Transverse colon (tissue), 4 donors: ENCODE results near the gene ZNF345. TPM values are rescaled to one million over a fixed set of nuclear protein-coding genes. Genes with fewer than 3 reads are reported as not detected.

ENCODE experiments used
- DNase-seq: peaks from one replicate; pipeline ENCODE4 v3.0.0-alpha.2; 2019
- H3K27ac ChIP-seq, 4 donors: fragments of 200-600 bp; sonication (generic); 2 replicates each; pipeline ENCODE4 v1.5.1; 2016 to 2018; ENCODE audit warnings: inconsistent platforms in 4 of 4
- H3K27me3 ChIP-seq: fragments of 200-600 bp; sonication (generic); 2 replicates; pipeline ENCODE4 v1.5.1; 2017; ENCODE audit warnings: inconsistent platforms
- H3K36me3 ChIP-seq, 4 donors: fragments of 200-600 bp; sonication (generic); 2 replicates each; pipeline ENCODE4 v1.5.1; 2017 to 2019; ENCODE audit warnings: inconsistent platforms in 4 of 4
- H3K4me1 ChIP-seq, 4 donors: fragments of 200-600 bp; sonication (generic); 2 replicates each; pipeline ENCODE4 v1.5.1; 2017 to 2020; ENCODE audit warnings: inconsistent platforms in 4 of 4
- H3K4me3 ChIP-seq, 4 donors: fragments of 200-600 bp; sonication (generic); 1 replicate in 1 of 4; 2 replicates in 3 of 4; pipeline versions ENCODE4 v1.5.1 to v1.6.1; 2017 to 2019; ENCODE audit warnings: inconsistent platforms in 4 of 4
- H3K9me3 ChIP-seq, 2 donors: fragments of 200-600 bp; sonication (generic); 2 replicates each; pipeline ENCODE4 v1.5.1; 2017 to 2019; ENCODE audit warnings: inconsistent platforms in 2 of 2
- EP300 ChIP-seq: sonication (generic); formaldehyde crosslinking; IDR thresholded peaks from one replicate; pipeline ENCODE4 v1.6.1; 2017; ENCODE audit warnings: antibody characterized with exemption, low read depth
- POLR2A ChIP-seq: fragments of 450-650 bp; IDR thresholded peaks from one replicate; pipeline ENCODE4 v1.6.1; 2016; ENCODE audit warnings: antibody characterized with exemption, mild to moderate bottlenecking, moderate library complexity
- POLR2AphosphoS5 ChIP-seq, 3 donors: sonication (generic); formaldehyde crosslinking; IDR thresholded peaks; one replicate each; pipeline ENCODE4 v1.6.1; 2016; ENCODE audit warnings: antibody characterized with exemption in 3 of 3
- WGBS, 2 donors: methylation state at CpG; one replicate each; pipeline ENCODE4 v1.1.5; 2018; ENCODE audit warnings: low coverage in 1 of 2; 5-methylcytosine and 5-hydroxymethylcytosine counted together
- in situ Hi-C, 4 donors: fragments of 200-750 bp; cut with MboI; loops; one replicate each; pipeline versions ENCODE4 v1.15.0 to v1.15.1; 2017; ENCODE audit warnings: low sequenced_read_pairs in 3 of 4, low pct_ligation_motif_present in 1 of 4, low pct_unique_long_range_greater_than_20kb in 1 of 4
- intact Hi-C: fragments of 100-400 bp; cut with DNase I; formaldehyde crosslinking; loops from one replicate; pipeline ENCODE4 v1.15.1; 2023; ENCODE audit warnings: low total_unique reads
- total RNA-seq, 4 donors: library from RNA; depleted of rRNA; stranded (reverse); fragments of >200 nt; gene quantifications; one replicate each; pipeline ENCODE4 v1.1.0, GENCODE V29; 2016
- TF ChIP-seq, protein P1 (sequence below), 5 experiments: fragments of 200-600 bp in 3 of 5; fragments of 450-650 bp in 2 of 5; sonication (generic) in 3 of 5; IDR thresholded peaks; 1 replicate in 2 of 5; 2 replicates in 3 of 5; pipeline ENCODE4 v1.5.1; 2016 to 2017; ENCODE audit warnings: antibody characterized with exemption in 5 of 5, inconsistent platforms in 3 of 5, mild to moderate bottlenecking in 2 of 5, moderate library complexity in 1 of 5

Gene ZNF345
- total RNA-seq, 4 donors from 2014 or later, result 3.4 to 5.9 (median 4.7) TPM

DNA sequence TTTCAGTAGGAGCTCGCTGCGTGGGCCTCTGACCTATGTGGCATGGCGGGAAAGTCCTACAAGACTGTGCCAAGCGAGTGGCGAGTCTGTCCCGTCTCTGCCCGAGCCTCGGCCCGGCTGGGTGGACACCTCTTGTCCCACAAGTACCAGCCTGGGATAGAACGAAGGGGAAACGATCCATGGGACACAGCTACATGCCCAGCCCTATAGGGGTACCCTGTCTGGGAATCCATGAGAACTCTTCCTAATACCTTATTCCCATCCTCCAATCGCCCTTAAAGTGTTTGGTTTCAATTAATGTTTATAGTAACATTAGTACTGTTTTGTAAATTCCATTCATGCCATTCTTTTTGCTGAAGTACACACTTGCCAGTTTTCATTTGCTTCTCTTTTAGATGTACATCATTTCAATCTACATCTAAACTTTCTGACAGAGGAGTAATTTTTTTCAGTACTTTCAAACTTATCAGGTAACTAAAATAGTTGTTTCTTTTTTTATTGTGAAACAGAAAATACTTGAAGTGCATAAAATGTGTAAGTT lies 11.8 kb upstream of the ZNF345 start:
- intact Hi-C loops, result no loop called here
- peaks cover 0 to 17% (median 3%) of the 10 kb centered on the region in 4 donors for H3K36me3 ChIP-seq
- H3K4me3 ChIP-seq, result peak overlapping the region; percentile 9 to 84 (median 70)
- no peaks in the 10 kb centered on the region for H3K27me3 ChIP-seq
- no peak for DNase-seq
- peaks cover 23 to 29% of the 10 kb centered on the region in 2 donors for H3K9me3 ChIP-seq
- peaks cover 0 to 9% (median 9%) of the 10 kb centered on the region in 4 donors for H3K4me1 ChIP-seq
- peak overlapping the region; percentile 89 to 92 (median 90) for H3K27ac ChIP-seq
- 34% methylated on average over 12 of the region's 12 CpGs; no CpG with 5 or more reads in 1 of the 2 donors for WGBS, 2 donors
- in situ Hi-C loops, result no loop called here
- TF ChIP-seq EP300 (no peak), POLR2A (no peak)
- TF ChIP-seq, protein P1, sequence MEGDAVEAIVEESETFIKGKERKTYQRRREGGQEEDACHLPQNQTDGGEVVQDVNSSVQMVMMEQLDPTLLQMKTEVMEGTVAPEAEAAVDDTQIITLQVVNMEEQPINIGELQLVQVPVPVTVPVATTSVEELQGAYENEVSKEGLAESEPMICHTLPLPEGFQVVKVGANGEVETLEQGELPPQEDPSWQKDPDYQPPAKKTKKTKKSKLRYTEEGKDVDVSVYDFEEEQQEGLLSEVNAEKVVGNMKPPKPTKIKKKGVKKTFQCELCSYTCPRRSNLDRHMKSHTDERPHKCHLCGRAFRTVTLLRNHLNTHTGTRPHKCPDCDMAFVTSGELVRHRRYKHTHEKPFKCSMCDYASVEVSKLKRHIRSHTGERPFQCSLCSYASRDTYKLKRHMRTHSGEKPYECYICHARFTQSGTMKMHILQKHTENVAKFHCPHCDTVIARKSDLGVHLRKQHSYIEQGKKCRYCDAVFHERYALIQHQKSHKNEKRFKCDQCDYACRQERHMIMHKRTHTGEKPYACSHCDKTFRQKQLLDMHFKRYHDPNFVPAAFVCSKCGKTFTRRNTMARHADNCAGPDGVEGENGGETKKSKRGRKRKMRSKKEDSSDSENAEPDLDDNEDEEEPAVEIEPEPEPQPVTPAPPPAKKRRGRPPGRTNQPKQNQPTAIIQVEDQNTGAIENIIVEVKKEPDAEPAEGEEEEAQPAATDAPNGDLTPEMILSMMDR (IDR thresholded peaks at IDR 0.05), result no peak

- peaks cover 0 to 8% (median 3%) of the 10 kb centered on the region in 4 donors for H3K36me3 ChIP-seq
- no peak overlapping the region for H3K4me3 ChIP-seq
- TF ChIP-seq POLR2AphosphoS5 (IDR thresholded peaks at IDR 0.05) (no peak), POLR2A (no peak), EP300 (no peak)
- TF ChIP-seq, protein P1 (IDR thresholded peaks at IDR 0.05), result no peak
- H3K27me3 ChIP-seq, result no peaks in the 10 kb centered on the region
- in situ Hi-C loops (no loop called here), intact Hi-C loops (no loop called here)
- no peak for DNase-seq
- peaks cover 3 to 17% (median 10%) of the 10 kb centered on the region in 4 donors for H3K4me1 ChIP-seq
- no peaks in the 10 kb centered on the region for H3K9me3 ChIP-seq
- 80 to 94% methylated on average over 1 of the region's 1 CpG for WGBS, 2 donors
- H3K27ac ChIP-seq, result no peak overlapping the region
Measured at GRCh38 chr19:36847968-36848367, 2.7 kb upstream of the ZNF345 start.

DNA sequence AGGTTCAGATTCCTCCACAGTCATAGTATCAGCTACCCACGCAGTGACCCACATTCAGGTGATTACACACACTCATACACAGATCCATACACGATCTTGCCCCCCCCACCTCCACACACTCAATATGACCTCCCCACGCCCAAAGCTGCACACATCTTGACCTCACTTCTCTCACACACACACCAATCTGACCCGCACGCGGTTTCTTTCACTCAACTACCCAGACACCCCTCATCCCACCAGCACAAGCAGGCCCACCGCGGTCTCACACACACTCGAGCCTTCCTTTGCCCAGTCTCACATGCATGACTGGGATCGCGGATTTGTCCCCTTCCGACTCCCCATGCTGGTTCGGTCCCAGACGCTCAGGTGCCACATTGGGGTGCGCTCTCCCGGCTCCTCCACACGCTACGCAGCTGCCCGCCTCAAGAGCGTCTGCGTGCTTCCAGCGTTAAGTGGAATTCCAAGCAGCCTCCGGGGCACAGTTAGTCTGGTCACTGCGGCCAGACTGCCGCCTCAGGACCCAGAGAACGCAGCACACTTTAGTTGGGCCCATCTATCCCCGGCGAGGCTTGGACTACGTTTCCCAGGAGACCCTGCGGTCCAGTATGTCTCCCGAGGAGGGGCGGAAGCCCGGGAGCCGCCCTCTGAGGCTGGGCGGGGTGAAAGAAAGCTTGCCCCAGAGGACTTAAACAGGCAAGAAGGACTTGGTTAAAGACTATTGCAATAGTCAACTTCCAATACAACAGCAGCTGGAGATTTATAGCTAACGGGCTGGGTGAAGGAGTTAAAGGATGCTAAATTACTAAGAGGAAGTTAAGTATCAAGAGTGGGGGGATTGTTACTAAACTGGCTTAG lies 746 bp upstream of the ZNF345 start:
- DNase-seq, result peak; percentile 93
- Histone ChIP-seq H3K27ac (peak overlapping the region; percentile 88 to 93 (median 92)), H3K27me3 (no peaks in the 10 kb centered on the region), H3K4me1 (peaks cover 3 to 17% (median 10%) of the 10 kb centered on the region in 4 donors), H3K9me3 (peaks cover 11 to 12% of the 10 kb centered on the region in 2 donors), H3K4me3 (peak overlapping the region; percentile 56 to 87 (median 74)), H3K36me3 (peaks cover 0 to 22% (median 7%) of the 10 kb centered on the region in 4 donors)
- WGBS, 2 donors, result 0 to 3% methylated on average over 1 to 36 of the region's 36 CpGs
- in situ Hi-C loops, result no loop called here
- TF ChIP-seq EP300 (no peak), POLR2AphosphoS5 (IDR thresholded peaks at IDR 0.05) (peak; percentile 16 to 36 (median 17)), POLR2A (peak; percentile 52)
- TF ChIP-seq, protein P1 (IDR thresholded peaks at IDR 0.05), result no peak
- intact Hi-C loops, result no loop called here

DNA sequence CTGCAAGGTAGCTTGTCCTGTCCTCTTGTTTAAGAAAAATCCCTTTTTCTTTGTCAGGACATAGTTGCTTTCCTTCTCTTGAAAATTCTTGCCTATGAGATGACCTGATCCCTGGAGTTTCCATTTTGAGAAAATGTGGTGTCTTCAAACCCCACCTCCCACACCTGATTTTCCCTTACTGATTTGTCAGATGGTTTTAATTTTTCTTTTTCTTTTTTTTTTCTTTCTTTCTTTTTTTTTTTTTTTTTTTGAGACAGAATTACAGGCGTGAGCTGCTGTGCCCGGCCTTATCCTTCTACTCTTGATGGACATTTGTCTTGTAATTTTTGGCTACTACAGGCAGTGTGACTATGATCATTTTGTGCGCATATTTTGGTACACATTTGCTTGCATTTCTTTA lies 1.2 kb downstream of the ZNF345 start:
- intact Hi-C loops, result no loop called here
- WGBS, 2 donors, result 90 to 99% methylated on average over 2 to 3 of the region's 3 CpGs
- peaks cover 0 to 41% (median 16%) of the 10 kb centered on the region in 4 donors for H3K36me3 ChIP-seq
- in situ Hi-C loops, result no loop called here
- H3K4me3 ChIP-seq, result no peak overlapping the region
- no peak for DNase-seq
- peaks cover 26% of the 10 kb centered on the region in 2 donors for H3K9me3 ChIP-seq
- H3K27me3 ChIP-seq, result no peaks in the 10 kb centered on the region
- H3K4me1 ChIP-seq, result peaks cover 3 to 17% (median 10%) of the 10 kb centered on the region in 4 donors
- H3K27ac ChIP-seq, result no peak overlapping the region
- no peak for TF ChIP-seq POLR2AphosphoS5 (IDR thresholded peaks at IDR 0.05)
